AG09319 (cell line): ENCODE results near the gene KCNN3.

ENCODE experiments used
- DNase-seq: peaks from one replicate; pipeline ENCODE4 v3.0.0-alpha.2; 2010; ENCODE audit warnings: low read depth; ENCODE audit errors: extremely low read depth
- CTCF ChIP-seq: IDR thresholded peaks from 2 replicates; pipeline ENCODE4 v1.5.1; 2011; ENCODE audit warnings: low read depth, mild to moderate bottlenecking, inconsistent platforms, low read length, moderate library complexity

Gene KCNN3

DNA sequence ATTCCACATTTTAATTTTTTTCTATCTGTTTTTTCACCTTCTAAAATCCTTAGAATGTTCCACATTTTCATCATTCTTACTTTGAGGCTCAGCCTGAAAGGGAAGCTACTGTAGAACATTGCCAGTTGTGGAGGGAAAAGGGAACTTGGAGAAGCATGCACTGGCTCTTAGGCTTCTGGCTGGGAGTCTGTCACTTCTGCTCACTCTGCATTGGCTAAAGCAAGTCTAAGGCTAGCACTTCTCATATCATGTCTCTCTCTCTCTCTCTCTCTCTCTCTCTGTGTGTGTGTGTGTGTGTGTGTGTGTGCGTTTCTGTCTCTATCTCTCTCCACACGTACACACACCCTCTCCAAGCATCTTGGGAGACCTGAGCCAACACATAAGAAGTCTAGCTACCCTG, 212.5 kb downstream of the KCNN3 start:
- DNase-seq = no peak
- no peak for TF ChIP-seq CTCF

GRCh38 chr1:154652893-154653292, 217.2 kb downstream of the KCNN3 start:
- no peak for DNase-seq
- no peak for TF ChIP-seq CTCF
